ENCODE results near the gene GCHFR.

The GCHFR gene

DNA sequence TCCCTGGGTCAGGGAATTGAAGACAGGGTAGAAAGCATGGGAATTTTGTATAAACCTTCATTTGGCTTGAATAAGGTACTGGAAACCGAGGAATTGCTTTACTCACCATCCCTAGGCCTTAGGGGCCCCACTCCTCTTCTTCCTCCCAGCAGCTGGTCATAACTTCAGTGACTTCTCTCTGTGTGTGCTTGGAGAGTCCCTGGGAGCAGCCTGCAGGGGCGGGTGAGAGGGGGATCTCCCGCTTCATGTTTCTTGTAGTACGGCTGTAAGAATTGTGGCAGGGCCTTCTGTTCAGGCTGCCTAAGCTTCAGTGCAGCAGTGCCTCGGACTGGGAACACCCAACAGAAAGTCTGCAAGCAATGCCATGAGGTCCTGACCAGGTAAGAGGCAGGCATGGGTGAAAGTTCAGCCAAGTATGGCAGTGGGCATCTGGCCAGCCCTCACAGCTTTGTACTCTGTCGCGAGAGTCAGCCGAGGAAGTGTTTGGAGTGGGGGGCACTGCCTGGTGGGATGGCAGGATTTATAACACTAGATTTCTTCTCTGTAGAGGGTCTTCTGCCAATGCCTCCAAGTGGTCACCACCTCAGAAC is 45.1 kb downstream of the GCHFR start:
- no peak for ATAC-seq
- DNase-seq = no peak
- Mint-ChIP-seq H3K27ac (no peak overlapping the region), H3K9me3 (no peaks in the 10 kb centered on the region), H3K27me3 (no peaks in the 10 kb centered on the region), H3K4me3 (peak overlapping the region; percentile 95 to 100), H3K4me1 (peaks cover 21% of the 10 kb centered on the region)

DNA sequence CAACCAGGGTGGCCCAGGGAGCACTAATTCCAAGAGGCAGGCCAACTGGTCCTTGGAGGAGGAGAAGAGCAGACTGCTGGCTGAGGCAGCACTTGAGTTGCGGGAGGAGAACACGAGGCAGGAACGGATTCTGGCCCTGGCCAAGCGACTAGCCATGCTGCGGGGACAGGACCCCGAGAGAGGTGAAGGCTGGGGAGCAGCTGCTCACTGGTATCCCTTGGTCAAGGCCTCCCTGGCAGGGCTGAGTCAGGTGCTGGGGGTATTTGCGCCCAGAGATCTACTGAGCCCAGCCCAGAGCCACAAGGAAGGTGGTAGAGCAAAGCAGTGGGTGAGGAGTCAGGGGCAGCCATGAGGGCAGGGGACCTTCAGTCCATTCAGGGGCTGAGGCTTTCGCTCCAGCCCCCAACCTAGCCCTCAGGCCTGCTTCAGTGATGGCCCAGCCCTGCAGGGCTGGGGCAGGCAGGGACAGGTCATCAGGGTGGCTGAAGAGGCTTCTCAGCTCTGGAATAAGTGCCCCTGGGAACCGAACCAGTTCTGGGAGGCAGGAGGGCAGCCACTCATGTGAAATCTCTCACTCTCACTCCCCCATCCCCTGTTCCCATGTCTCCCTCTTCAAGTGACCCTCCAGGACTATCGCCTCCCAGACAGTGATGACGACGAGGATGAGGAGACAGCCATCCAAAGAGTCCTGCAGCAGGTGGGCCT is 49.0 kb downstream of the GCHFR start:
- no peak overlapping the region for H3K27ac Mint-ChIP-seq
- no peaks in the 10 kb centered on the region for H3K27me3 Mint-ChIP-seq
- no peak overlapping the region for H3K4me3 Mint-ChIP-seq
- H3K4me1 Mint-ChIP-seq = peaks cover 16% of the 10 kb centered on the region
- ATAC-seq (no peak), DNase-seq (no peak)
- H3K9me3 Mint-ChIP-seq = no peaks in the 10 kb centered on the region

DNA sequence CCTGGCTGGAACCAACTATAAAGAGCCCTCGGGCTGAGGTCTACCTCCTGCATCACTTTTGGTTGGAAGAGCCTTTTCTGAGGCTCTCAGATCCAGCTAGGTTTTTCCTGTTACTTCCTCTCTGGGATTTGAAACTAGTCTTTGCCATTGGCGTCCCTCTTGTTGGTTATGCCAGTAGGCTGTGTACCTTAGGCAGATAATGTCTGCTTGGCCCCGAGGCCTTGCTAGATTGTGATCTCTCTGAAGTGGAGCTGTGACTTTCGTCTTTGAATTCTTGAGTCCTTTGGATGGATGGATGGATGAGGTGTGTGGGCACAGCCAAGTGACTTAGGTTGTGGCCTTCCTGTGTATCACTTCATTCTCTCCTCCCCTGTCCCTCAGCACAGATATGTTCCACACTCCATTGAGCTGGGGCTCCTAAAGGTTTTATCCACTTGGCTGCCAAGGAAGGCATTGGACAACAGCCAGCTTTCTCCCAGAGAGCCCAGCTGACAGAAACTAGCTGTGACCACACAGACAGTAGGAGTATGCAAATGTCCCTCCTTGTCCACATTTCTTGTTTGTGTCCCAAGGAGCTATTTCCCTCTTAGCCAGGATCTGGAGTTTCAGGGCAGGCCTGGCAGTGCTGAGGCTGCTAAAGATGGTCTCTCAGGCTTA is 51.3 kb downstream of the GCHFR start:
- Mint-ChIP-seq H3K4me3 (no peak overlapping the region), H3K9me3 (no peaks in the 10 kb centered on the region), H3K27ac (no peak overlapping the region), H3K4me1 (no peaks in the 10 kb centered on the region), H3K27me3 (no peaks in the 10 kb centered on the region)
- ATAC-seq (no peak), DNase-seq (no peak)

Measured in stimulated activated naive CD8-positive, alpha-beta T cell treated with anti-CD3 and anti-CD28 coated beads, Interleukin-15, amount 100 ng/mL, for 72 hours (primary cell).